Measurements from ENCODE around the gene RMDN3. TPM values are rescaled to one million over a fixed set of nuclear protein-coding genes. Genes with fewer than 3 reads are reported as not detected.

Gene RMDN3
- total and polyA plus RNA-seq, 2 of the 13 experiments (the other 11 are each of a cell fraction or from before 2014, with no cell fraction given) = 16.8 to 19.5 TPM

Small RNAs within 50 kb of the gene (small RNA-seq; reads per million reads assigned to genes)
- 0 reads per million in 3 experiments for gene SUMO2P15 (ENCODE audit: insufficient read depth in 2 of 3, insufficient read length in 3 of 3, low read depth in 2 of 3, low replicate concordance in 1 of 3)

Other genes with a start within 250 kb of the RMDN3 start
- 23.2 and 26.3 TPM in 2 replicates for gene CCDC32, start 190.2 kb downstream of the RMDN3 start, total RNA-seq (2016; rRNA removed; fragmentation: Illumina TruSeq; extraction: Trizol)
- gene CCDC32, start 190.2 kb downstream of the RMDN3 start, polyA plus RNA-seq (2011; rRNA removed) = 6.6 and 10.8 TPM in 2 replicates
- gene RPUSD2, start 186.0 kb downstream of the RMDN3 start, total RNA-seq (2016; rRNA removed; fragmentation: Illumina TruSeq; extraction: Trizol) = 14.5 and 18.8 TPM in 2 replicates
- 8.6 and 9.8 TPM in 2 replicates for gene RPUSD2, start 186.0 kb downstream of the RMDN3 start, polyA plus RNA-seq (2011; rRNA removed)
- gene KNL1, start 161.0 kb downstream of the RMDN3 start, total RNA-seq (2016; rRNA removed; fragmentation: Illumina TruSeq; extraction: Trizol) = 21.4 and 34.5 TPM in 2 replicates
- 6.1 and 8.0 TPM in 2 replicates for gene KNL1, start 161.0 kb downstream of the RMDN3 start, polyA plus RNA-seq (2011; rRNA removed)
- 12.8 and 20.6 TPM in 2 replicates for gene RAD51, start 60.1 kb downstream of the RMDN3 start, total RNA-seq (2016; rRNA removed; fragmentation: Illumina TruSeq; extraction: Trizol)
- 6.2 and 8.5 TPM in 2 replicates for gene RAD51, start 60.1 kb downstream of the RMDN3 start, polyA plus RNA-seq (2011; rRNA removed)
- gene GCHFR, start 8.8 kb upstream of the RMDN3 start, total RNA-seq (2016; rRNA removed; fragmentation: Illumina TruSeq; extraction: Trizol) = 92.4 and 93.1 TPM in 2 replicates
- 51.5 and 55.8 TPM in 2 replicates for gene GCHFR, start 8.8 kb upstream of the RMDN3 start, polyA plus RNA-seq (2011; rRNA removed)
- 0.34 and 0.51 TPM in 2 replicates for gene C15orf62, start 14.7 kb upstream of the RMDN3 start, total RNA-seq (2016; rRNA removed; fragmentation: Illumina TruSeq; extraction: Trizol)
- 1.0 and 1.1 TPM in 2 replicates for gene C15orf62, start 14.7 kb upstream of the RMDN3 start, polyA plus RNA-seq (2011; rRNA removed)
- 19.2 and 23.3 TPM in 2 replicates for gene ZFYVE19, start 51.8 kb upstream of the RMDN3 start, total RNA-seq (2016; rRNA removed; fragmentation: Illumina TruSeq; extraction: Trizol)
- 44.0 and 55.3 TPM in 2 replicates for gene ZFYVE19, start 51.8 kb upstream of the RMDN3 start, polyA plus RNA-seq (2011; rRNA removed)
- gene DNAJC17, start 52.2 kb upstream of the RMDN3 start, total RNA-seq (2016; rRNA removed; fragmentation: Illumina TruSeq; extraction: Trizol) = 26.5 and 30.2 TPM in 2 replicates
- 22.2 and 23.0 TPM in 2 replicates for gene DNAJC17, start 52.2 kb upstream of the RMDN3 start, polyA plus RNA-seq (2011; rRNA removed)
- 0.49 and 0.53 TPM in 2 replicates for gene PPP1R14D, start 73.5 kb upstream of the RMDN3 start, total RNA-seq (2016; rRNA removed; fragmentation: Illumina TruSeq; extraction: Trizol)
- 0.47 and 0.55 TPM in 2 replicates for gene PPP1R14D, start 73.5 kb upstream of the RMDN3 start, polyA plus RNA-seq (2011; rRNA removed)
- 0.45 and 0.49 TPM in 2 replicates for gene SPINT1, start 88.8 kb upstream of the RMDN3 start, total RNA-seq (2016; rRNA removed; fragmentation: Illumina TruSeq; extraction: Trizol)
- 2.5 and 2.8 TPM in 2 replicates for gene SPINT1, start 88.8 kb upstream of the RMDN3 start, polyA plus RNA-seq (2011; rRNA removed)
- 0.15 and 0.18 TPM in 2 replicates for gene RHOV, start 119.0 kb upstream of the RMDN3 start, total RNA-seq (2016; rRNA removed; fragmentation: Illumina TruSeq; extraction: Trizol)
- gene RHOV, start 119.0 kb upstream of the RMDN3 start, polyA plus RNA-seq (2011; rRNA removed) = 0.07 and 0.17 TPM in 2 replicates
- gene VPS18, start 139.2 kb upstream of the RMDN3 start, total RNA-seq (2016; rRNA removed; fragmentation: Illumina TruSeq; extraction: Trizol) = 15.8 and 17.0 TPM in 2 replicates
- gene VPS18, start 139.2 kb upstream of the RMDN3 start, polyA plus RNA-seq (2011; rRNA removed) = 5.8 and 7.4 TPM in 2 replicates
- 0.13 and 0.20 TPM in 2 replicates for gene DLL4, start 174.1 kb upstream of the RMDN3 start, total RNA-seq (2016; rRNA removed; fragmentation: Illumina TruSeq; extraction: Trizol)
- gene DLL4, start 174.1 kb upstream of the RMDN3 start, polyA plus RNA-seq (2011; rRNA removed) = 0.25 and 0.27 TPM in 2 replicates
- not detected in 2 replicates for gene CHAC1, start 198.2 kb upstream of the RMDN3 start, total RNA-seq (2016; rRNA removed; fragmentation: Illumina TruSeq; extraction: Trizol)
- 0.44 and 0.46 TPM in 2 replicates for gene CHAC1, start 198.2 kb upstream of the RMDN3 start, polyA plus RNA-seq (2011; rRNA removed)

All from HepG2 (cell line).